Neuronal stem cell (in vitro differentiated cells): ENCODE data around the gene NETO2.

Experiments
- DNase-seq: peaks from one replicate; pipeline ENCODE4 v3.0.0-alpha.2; 2013; ENCODE audit warnings: low spot score
- H2AFZ ChIP-seq: one replicate; pipeline ENCODE4 v1.6.1; 2013; ENCODE audit warnings: mild to moderate bottlenecking, low read length, inconsistent platforms
- H2AK5ac ChIP-seq: 2 replicates; pipeline ENCODE4 v1.6.1; 2013; ENCODE audit warnings: low read depth, mild to moderate bottlenecking, inconsistent platforms, low read length, moderate library complexity, mixed read lengths
- H2BK120ac ChIP-seq: 2 replicates; pipeline ENCODE4 v1.6.1; 2013; ENCODE audit warnings: low read depth, mild to moderate bottlenecking, inconsistent platforms, low read length, moderate library complexity, mixed read lengths
- H2BK12ac ChIP-seq: one replicate; pipeline ENCODE4 v1.6.1; 2013; ENCODE audit warnings: low read length, inconsistent platforms
- H2BK15ac ChIP-seq: 2 replicates; pipeline ENCODE4 v1.6.1; 2013; ENCODE audit warnings: mild to moderate bottlenecking, low read length, inconsistent platforms, mixed read lengths
- H2BK5ac ChIP-seq: one replicate; pipeline ENCODE4 v1.6.1; 2013; ENCODE audit warnings: inconsistent platforms, mild to moderate bottlenecking, low read length, moderate library complexity
- H3K14ac ChIP-seq: one replicate; pipeline ENCODE4 v1.6.1; 2013; ENCODE audit warnings: low read length, inconsistent platforms
- H3K18ac ChIP-seq: 2 replicates; pipeline ENCODE4 v1.6.1; 2013; ENCODE audit warnings: low read length, inconsistent platforms
- H3K23ac ChIP-seq: 2 replicates; pipeline ENCODE4 v1.6.1; 2013; ENCODE audit warnings: low read depth, mild to moderate bottlenecking, mixed read lengths, low read length, inconsistent platforms; ENCODE audit not compliant: poor library complexity
- H3K27ac ChIP-seq: replicated peaks from 3 replicates; pipeline ENCODE4 v1.5.1; 2013; ENCODE audit warnings: low read length, inconsistent platforms
- H3K27me3 ChIP-seq, 3 experiments: 2 replicates each; pipeline ENCODE4 v1.6.1; 2013; ENCODE audit warnings: low read length in 3 of 3, mild to moderate bottlenecking in 2 of 3, inconsistent platforms in 1 of 3, low read depth in 1 of 3, mixed read lengths in 1 of 3, moderate library complexity in 1 of 3; ENCODE audit not compliant: control insufficient read depth in 3 of 3, insufficient read depth in 3 of 3
- H3K36me3 ChIP-seq, 2 donors: replicated peaks in 1 of 2; 2 replicates each; pipeline ENCODE4 v1.6.1; 2013; ENCODE audit warnings: low read length in 2 of 2; ENCODE audit not compliant: control insufficient read depth in 2 of 2, insufficient read depth in 2 of 2
- H3K4ac ChIP-seq: 2 replicates; pipeline ENCODE4 v1.6.1; 2013; ENCODE audit warnings: inconsistent platforms, mild to moderate bottlenecking, low read length, moderate library complexity
- H3K4me1 ChIP-seq, 2 donors: 1 replicate in 1 of 2; 2 replicates in 1 of 2; pipeline ENCODE4 v1.6.1; 2013; ENCODE audit warnings: low read length in 2 of 2, low read depth in 1 of 2; ENCODE audit not compliant: control insufficient read depth in 2 of 2, insufficient read depth in 1 of 2
- H3K4me2 ChIP-seq: one replicate; pipeline ENCODE4 v1.6.1; 2013; ENCODE audit warnings: mild to moderate bottlenecking, low read length, inconsistent platforms; ENCODE audit not compliant: insufficient read depth, poor library complexity, severe bottlenecking
- H3K4me3 ChIP-seq, 2 donors: 2 replicates each; pipeline ENCODE4 v1.5.1; 2013; ENCODE audit warnings: low read length in 2 of 2, mild to moderate bottlenecking in 2 of 2, inconsistent platforms in 1 of 2, moderate library complexity in 1 of 2
- H3K79me1 ChIP-seq: one replicate; pipeline ENCODE4 v1.6.1; 2013; ENCODE audit warnings: low read depth, mild to moderate bottlenecking, inconsistent platforms, low read length, moderate library complexity
- H3K9ac ChIP-seq: one replicate; pipeline ENCODE4 v1.6.1; 2013; ENCODE audit warnings: mild to moderate bottlenecking, low read depth, low read length, inconsistent platforms; ENCODE audit not compliant: poor library complexity
- H3K9me3 ChIP-seq, 2 donors: replicated peaks in 1 of 2; 2 replicates each; pipeline versions ENCODE3 to v1.6.1; 2013; ENCODE audit warnings: low read length in 2 of 2, mild to moderate bottlenecking in 2 of 2, inconsistent platforms in 1 of 2, low read depth in 1 of 2, mixed read lengths in 1 of 2, moderate library complexity in 1 of 2; ENCODE audit not compliant: control insufficient read depth in 2 of 2, insufficient read depth in 1 of 2
- H4K8ac ChIP-seq: one replicate; pipeline ENCODE4 v1.6.1; 2013; ENCODE audit warnings: low read depth, mild to moderate bottlenecking, inconsistent platforms, low read length, moderate library complexity
- H4K91ac ChIP-seq: one replicate; pipeline ENCODE4 v1.6.1; 2013; ENCODE audit warnings: low read length, low read depth, mild to moderate bottlenecking, inconsistent platforms; ENCODE audit not compliant: poor library complexity
- WGBS, 2 donors: extraction: QIAGEN DNeasy Blood & Tissue Kit; methylation state at CpG; one replicate each; pipeline ENCODE4 v1.1.7; 2013; ENCODE audit warnings: missing lambda C conversion rate in 2 of 2, mixed read lengths in 1 of 2; ENCODE audit not compliant: insufficient read length in 2 of 2, insufficient replicate concordance in 1 of 2; ENCODE audit errors: extremely low coverage in 2 of 2; 5-methylcytosine and 5-hydroxymethylcytosine counted together

The NETO2 gene

GRCh38 chr16:47150067-47150466 is 6.3 kb upstream of the NETO2 start:
- H3K9ac ChIP-seq, result no peak overlapping the region
- H3K79me1 ChIP-seq, result no peaks in the 10 kb centered on the region
- no peak overlapping the region for H2AK5ac ChIP-seq
- no peak overlapping the region for H2BK15ac ChIP-seq
- no peak overlapping the region for H2BK120ac ChIP-seq
- no peak overlapping the region for H4K8ac ChIP-seq
- no peak overlapping the region for H3K27ac ChIP-seq
- H3K36me3 ChIP-seq, result peaks cover 2 to 8% of the 10 kb centered on the region in 2 donors
- DNase-seq, result no peak
- H3K14ac ChIP-seq, result no peak overlapping the region
- no peak overlapping the region for H3K4me3 ChIP-seq
- no peak overlapping the region for H2BK5ac ChIP-seq
- no peaks in the 10 kb centered on the region for H3K4me1 ChIP-seq
- H2BK12ac ChIP-seq, result no peak overlapping the region
- H3K4ac ChIP-seq, result no peak overlapping the region
- H3K23ac ChIP-seq, result no peak overlapping the region
- no peak overlapping the region for H4K91ac ChIP-seq
- peaks cover 0 to 6% of the 10 kb centered on the region in 2 donors for H3K9me3 ChIP-seq
- no peak overlapping the region for H3K18ac ChIP-seq
- peaks cover 0 to 2% (median 0%) of the 10 kb centered on the region in 3 experiments for H3K27me3 ChIP-seq
- no peak overlapping the region for H3K4me2 ChIP-seq
- WGBS, 2 donors, result no CpG with 5 or more reads among the region's 3 CpGs
- H2AFZ ChIP-seq, result no peak overlapping the region

- H3K4me3 ChIP-seq, result peak overlapping the region; percentile 86 to 89
- no peaks in the 10 kb centered on the region for H3K79me1 ChIP-seq
- no peak overlapping the region for H2AK5ac ChIP-seq
- no peak overlapping the region for H2BK120ac ChIP-seq
- H3K4me2 ChIP-seq, result peak overlapping the region; percentile 89
- H2BK15ac ChIP-seq, result no peak overlapping the region
- no CpG with 5 or more reads among the region's 10 CpGs for WGBS, 2 donors
- H4K91ac ChIP-seq, result no peak overlapping the region
- no peak overlapping the region for H3K4ac ChIP-seq
- no peak overlapping the region for H3K27ac ChIP-seq
- no peak overlapping the region for H2BK12ac ChIP-seq
- H3K36me3 ChIP-seq, result no peaks in the 10 kb centered on the region
- H3K9ac ChIP-seq, result no peak overlapping the region
- H3K9me3 ChIP-seq, result no peaks in the 10 kb centered on the region
- H3K4me1 ChIP-seq, result peaks cover 3 to 15% of the 10 kb centered on the region in 2 donors
- peak overlapping the region; percentile 94 for H2AFZ ChIP-seq
- no peak overlapping the region for H3K23ac ChIP-seq
- DNase-seq, result no peak
- no peak overlapping the region for H2BK5ac ChIP-seq
- peak overlapping the region; percentile 17 for H3K14ac ChIP-seq
- H3K27me3 ChIP-seq, result peaks cover 0 to 8% (median 0%) of the 10 kb centered on the region in 3 experiments
- peak overlapping the region; percentile 12 for H3K18ac ChIP-seq
- no peak overlapping the region for H4K8ac ChIP-seq
Measured at GRCh38 chr16:47144559-47144877, 773 bp upstream of the NETO2 start.

GRCh38 chr16:47142821-47143676 is 696 bp downstream of the NETO2 start:
- no CpG with 5 or more reads among the region's 111 CpGs for WGBS, 2 donors
- no peak overlapping the region for H3K27ac ChIP-seq

GRCh38 chr16:47142486-47142820 is 1.3 kb downstream of the NETO2 start:
- Histone ChIP-seq H2BK15ac (no peak overlapping the region), H3K27ac (no peak overlapping the region), H3K4me3 (peak overlapping the region; percentile 86 to 89), H3K23ac (no peak overlapping the region), H2AK5ac (no peak overlapping the region), H3K18ac (no peak overlapping the region), H3K4me1 (peaks cover 3 to 23% of the 10 kb centered on the region in 2 donors), H3K79me1 (no peaks in the 10 kb centered on the region), H4K8ac (no peak overlapping the region), H2AFZ (peak overlapping the region; percentile 94), H3K27me3 (peaks cover 0 to 8% (median 0%) of the 10 kb centered on the region in 3 experiments), H2BK5ac (no peak overlapping the region), H4K91ac (no peak overlapping the region), H3K4ac (no peak overlapping the region), H3K36me3 (peaks cover 0 to 5% of the 10 kb centered on the region in 2 donors), H3K4me2 (peak overlapping the region; percentile 89), H3K9ac (no peak overlapping the region), H3K14ac (no peak overlapping the region), H2BK120ac (no peak overlapping the region), H3K9me3 (no peaks in the 10 kb centered on the region), H2BK12ac (no peak overlapping the region)
- WGBS, 2 donors, result no CpG with 5 or more reads among the region's 8 CpGs
- peak; percentile 9 for DNase-seq

More at GRCh38 chr16:47142821-47143676, 696 bp downstream of the NETO2 start:
- H2AK5ac ChIP-seq, result no peak overlapping the region
- peak overlapping the region; percentile 89 for H3K4me2 ChIP-seq
- peak overlapping the region; percentile 96 for H3K18ac ChIP-seq
- no peak overlapping the region for H3K4ac ChIP-seq
- no peak overlapping the region for H2BK120ac ChIP-seq
- H3K4me3 ChIP-seq, result peak overlapping the region; percentile 86 to 89
- H3K36me3 ChIP-seq, result no peaks in the 10 kb centered on the region
- H3K9me3 ChIP-seq, result no peaks in the 10 kb centered on the region
- no peak overlapping the region for H4K8ac ChIP-seq
- peaks cover 0 to 8% (median 0%) of the 10 kb centered on the region in 3 experiments for H3K27me3 ChIP-seq
- peak overlapping the region; percentile 94 for H2AFZ ChIP-seq
- H3K4me1 ChIP-seq, result peaks cover 3 to 23% of the 10 kb centered on the region in 2 donors
- H3K79me1 ChIP-seq, result no peaks in the 10 kb centered on the region
- peak overlapping the region; percentile 93 for H3K9ac ChIP-seq
- peak; percentile 78 for DNase-seq
- H3K14ac ChIP-seq, result no peak overlapping the region
- H2BK15ac ChIP-seq, result peak overlapping the region; percentile 59
- H2BK12ac ChIP-seq, result no peak overlapping the region
- H2BK5ac ChIP-seq, result peak overlapping the region; percentile 57
- H3K23ac ChIP-seq, result peak overlapping the region; percentile 47
- no peak overlapping the region for H4K91ac ChIP-seq
